ENCODE measurements around the gene ARHGAP36.

- TF ChIP-seq CTCF (IDR thresholded peaks at IDR 0.05) (no peak), EP300 (IDR thresholded peaks at IDR 0.05; ENCODE audit: low read depth) (no peak), POLR2A (IDR thresholded peaks at IDR 0.05) (no peak), POLR2AphosphoS5 (IDR thresholded peaks at IDR 0.05) (no peak)
These were observed 80.9 kb downstream of the ARHGAP36 start for GRCh38 chrX:131139072-131139471.
